AG10803 (cell line): Measurements from ENCODE around the gene PPP2R2C.

Experiments
- DNase-seq: peaks from one replicate; pipeline ENCODE4 v3.0.0; 2010; ENCODE audit warnings: low read depth
- H3K4me3 ChIP-seq: 2 replicates; pipeline ENCODE4 v1.5.1; 2011; ENCODE audit warnings: mild to moderate bottlenecking, low read length, control low read depth
- CTCF ChIP-seq: conservative IDR thresholded peaks from 2 replicates; pipeline ENCODE4 v1.5.1; 2011; ENCODE audit warnings: mild to moderate bottlenecking, low read length, control low read depth, inconsistent platforms

Gene PPP2R2C

GRCh38 chr4:6294705-6295421, 177.6 kb downstream of the PPP2R2C start:
- no peak for DNase-seq
- TF ChIP-seq CTCF = no peak
- no peak overlapping the region for H3K4me3 ChIP-seq

- DNase-seq = no peak
- no peak overlapping the region for H3K4me3 ChIP-seq
- TF ChIP-seq CTCF = no peak
Observed at GRCh38 chr4:6293661-6294060, 178.8 kb downstream of the PPP2R2C start.

- no peak for DNase-seq
- no peak for TF ChIP-seq CTCF
- no peak overlapping the region for H3K4me3 ChIP-seq
Observed at GRCh38 chr4:6293097-6293445, 179.3 kb downstream of the PPP2R2C start.

- DNase-seq = no peak
- TF ChIP-seq CTCF = no peak
- no peak overlapping the region for H3K4me3 ChIP-seq
Observed at GRCh38 chr4:6292376-6293096, 179.9 kb downstream of the PPP2R2C start.

- no peak for TF ChIP-seq CTCF
- no peak overlapping the region for H3K4me3 ChIP-seq
Observed at GRCh38 chr4:6291784-6292297, 180.6 kb downstream of the PPP2R2C start.

GRCh38 chr4:6290769-6291547, 181.5 kb downstream of the PPP2R2C start:
- TF ChIP-seq CTCF = no peak
- no peak for DNase-seq
- no peak overlapping the region for H3K4me3 ChIP-seq

More at GRCh38 chr4:6291784-6292297, 180.6 kb downstream of the PPP2R2C start:
- no peak for DNase-seq
